Ishikawa (cell line): Measurements from ENCODE around the gene EXOC3L2.

Source experiments
- CEBPB ChIP-seq: IDR thresholded peaks from 2 replicates; pipeline ENCODE4 v1.6.1; 2012
- CREB1 ChIP-seq: IDR thresholded peaks from 2 replicates; pipeline ENCODE4 v1.6.1; 2012; ENCODE audit warnings: low read depth
- EGR1 ChIP-seq: IDR thresholded peaks from 2 replicates; pipeline ENCODE4 v1.6.1; 2012
- EP300 ChIP-seq: IDR thresholded peaks from 2 replicates; pipeline ENCODE4 v1.6.1; 2012; ENCODE audit warnings: borderline replicate concordance
- FOXM1 ChIP-seq: IDR thresholded peaks from 2 replicates; pipeline ENCODE4 v1.6.1; 2012; ENCODE audit warnings: low read depth, borderline replicate concordance
- MAX ChIP-seq: IDR thresholded peaks from 2 replicates; pipeline ENCODE4 v1.6.1; 2012
- NFIC ChIP-seq: IDR thresholded peaks from 2 replicates; pipeline ENCODE4 v1.6.1; 2012
- RAD21 ChIP-seq: IDR thresholded peaks from 2 replicates; pipeline ENCODE4 v1.6.1; 2012; ENCODE audit warnings: low read depth
- TAF1 ChIP-seq: IDR thresholded peaks from 2 replicates; pipeline ENCODE4 v1.6.1; 2012; ENCODE audit warnings: low read depth, mild to moderate bottlenecking
- TCF12 ChIP-seq: IDR thresholded peaks from 2 replicates; pipeline ENCODE4 v1.6.1; 2012; ENCODE audit warnings: low read depth
- TEAD4 ChIP-seq: IDR thresholded peaks from 2 replicates; pipeline ENCODE4 v1.6.1; 2012
- YY1 ChIP-seq: IDR thresholded peaks from 2 replicates; pipeline ENCODE4 v1.6.1; 2012; ENCODE audit warnings: low read depth
- ZBTB7A ChIP-seq: IDR thresholded peaks from 2 replicates; pipeline ENCODE4 v1.6.1; 2012; ENCODE audit warnings: low read depth
- TF ChIP-seq, protein P1 (sequence below): IDR thresholded peaks from 2 replicates; pipeline ENCODE4 v1.6.1; 2012; ENCODE audit warnings: low read depth, mild to moderate bottlenecking
- TF ChIP-seq, protein P2 (sequence below): IDR thresholded peaks from 2 replicates; pipeline ENCODE4 v1.6.1; 2012

EXOC3L2 gene

DNA sequence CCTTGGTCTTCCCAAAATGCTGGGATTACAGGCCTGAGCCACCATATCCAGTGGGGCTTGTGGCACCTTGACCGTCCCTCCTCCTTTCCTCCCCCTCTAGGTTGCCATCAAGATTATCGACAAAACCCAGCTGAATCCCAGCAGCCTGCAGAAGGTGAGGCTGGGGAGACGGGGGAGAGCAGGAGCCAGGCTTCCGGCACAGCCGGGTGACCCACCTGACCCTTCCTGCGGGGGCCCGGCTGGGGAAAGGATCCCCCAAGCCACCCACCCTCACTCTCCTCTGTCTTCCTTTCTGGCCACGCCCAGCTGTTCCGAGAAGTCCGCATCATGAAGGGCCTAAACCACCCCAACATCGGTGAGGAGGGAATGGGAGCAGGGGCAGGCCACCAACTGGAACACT, 17.8 kb upstream of the EXOC3L2 start:
- TF ChIP-seq CREB1 (no peak), FOXM1 (no peak), NFIC (no peak), EP300 (no peak), YY1 (no peak), EGR1 (no peak), CEBPB (no peak), TAF1 (no peak), ZBTB7A (no peak), RAD21 (no peak), TCF12 (no peak), MAX (no peak), TEAD4 (no peak)
- TF ChIP-seq, protein P1, sequence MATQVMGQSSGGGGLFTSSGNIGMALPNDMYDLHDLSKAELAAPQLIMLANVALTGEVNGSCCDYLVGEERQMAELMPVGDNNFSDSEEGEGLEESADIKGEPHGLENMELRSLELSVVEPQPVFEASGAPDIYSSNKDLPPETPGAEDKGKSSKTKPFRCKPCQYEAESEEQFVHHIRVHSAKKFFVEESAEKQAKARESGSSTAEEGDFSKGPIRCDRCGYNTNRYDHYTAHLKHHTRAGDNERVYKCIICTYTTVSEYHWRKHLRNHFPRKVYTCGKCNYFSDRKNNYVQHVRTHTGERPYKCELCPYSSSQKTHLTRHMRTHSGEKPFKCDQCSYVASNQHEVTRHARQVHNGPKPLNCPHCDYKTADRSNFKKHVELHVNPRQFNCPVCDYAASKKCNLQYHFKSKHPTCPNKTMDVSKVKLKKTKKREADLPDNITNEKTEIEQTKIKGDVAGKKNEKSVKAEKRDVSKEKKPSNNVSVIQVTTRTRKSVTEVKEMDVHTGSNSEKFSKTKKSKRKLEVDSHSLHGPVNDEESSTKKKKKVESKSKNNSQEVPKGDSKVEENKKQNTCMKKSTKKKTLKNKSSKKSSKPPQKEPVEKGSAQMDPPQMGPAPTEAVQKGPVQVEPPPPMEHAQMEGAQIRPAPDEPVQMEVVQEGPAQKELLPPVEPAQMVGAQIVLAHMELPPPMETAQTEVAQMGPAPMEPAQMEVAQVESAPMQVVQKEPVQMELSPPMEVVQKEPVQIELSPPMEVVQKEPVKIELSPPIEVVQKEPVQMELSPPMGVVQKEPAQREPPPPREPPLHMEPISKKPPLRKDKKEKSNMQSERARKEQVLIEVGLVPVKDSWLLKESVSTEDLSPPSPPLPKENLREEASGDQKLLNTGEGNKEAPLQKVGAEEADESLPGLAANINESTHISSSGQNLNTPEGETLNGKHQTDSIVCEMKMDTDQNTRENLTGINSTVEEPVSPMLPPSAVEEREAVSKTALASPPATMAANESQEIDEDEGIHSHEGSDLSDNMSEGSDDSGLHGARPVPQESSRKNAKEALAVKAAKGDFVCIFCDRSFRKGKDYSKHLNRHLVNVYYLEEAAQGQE, result no peak
- TF ChIP-seq, protein P2, sequence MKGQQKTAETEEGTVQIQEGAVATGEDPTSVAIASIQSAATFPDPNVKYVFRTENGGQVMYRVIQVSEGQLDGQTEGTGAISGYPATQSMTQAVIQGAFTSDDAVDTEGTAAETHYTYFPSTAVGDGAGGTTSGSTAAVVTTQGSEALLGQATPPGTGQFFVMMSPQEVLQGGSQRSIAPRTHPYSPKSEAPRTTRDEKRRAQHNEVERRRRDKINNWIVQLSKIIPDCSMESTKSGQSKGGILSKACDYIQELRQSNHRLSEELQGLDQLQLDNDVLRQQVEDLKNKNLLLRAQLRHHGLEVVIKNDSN, result no peak

DNA sequence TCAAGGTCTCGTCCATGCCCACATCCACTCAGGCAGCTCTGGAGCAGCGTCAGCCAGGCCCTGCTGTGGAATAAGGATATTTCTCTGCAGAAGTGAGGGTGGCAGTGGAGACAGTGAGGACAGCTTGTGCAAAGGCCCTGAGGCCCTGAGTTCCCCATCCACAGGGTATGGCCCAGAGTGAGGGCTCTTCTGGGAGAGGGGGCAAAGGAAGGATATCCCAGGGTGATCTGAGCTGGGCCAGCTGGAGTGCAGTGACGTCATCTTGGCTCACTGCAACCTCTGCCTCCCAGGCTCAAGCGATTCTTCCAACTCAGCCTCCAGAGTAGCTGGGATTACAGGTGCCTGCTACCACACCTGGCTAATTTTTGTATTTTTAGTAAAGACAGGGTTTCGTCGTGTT, 17.4 kb upstream of the EXOC3L2 start:
- TF ChIP-seq CEBPB (no peak), NFIC (no peak), TCF12 (no peak), TAF1 (no peak), EP300 (no peak), TEAD4 (no peak), FOXM1 (no peak), MAX (no peak), RAD21 (no peak), ZBTB7A (no peak), EGR1 (no peak)
- TF ChIP-seq, protein P2, result no peak
- TF ChIP-seq, protein P1, result no peak

GRCh38 chr19:45258862-45259261, 13.7 kb upstream of the EXOC3L2 start:
- no peak for TF ChIP-seq TCF12
- TF ChIP-seq TEAD4, result no peak
- TF ChIP-seq CREB1, result no peak
- no peak for TF ChIP-seq CEBPB
- no peak for TF ChIP-seq YY1
- no peak for TF ChIP-seq FOXM1
- TF ChIP-seq RAD21, result no peak
- no peak for TF ChIP-seq MAX
- TF ChIP-seq, protein P1, result no peak
- no peak for TF ChIP-seq TAF1
- TF ChIP-seq EGR1, result no peak
- TF ChIP-seq ZBTB7A, result no peak
- no peak for TF ChIP-seq EP300
- TF ChIP-seq NFIC, result no peak
- TF ChIP-seq, protein P2, result no peak

- TF ChIP-seq FOXM1 (no peak), EGR1 (no peak), NFIC (no peak), CREB1 (no peak), TCF12 (no peak), ZBTB7A (no peak), TAF1 (no peak), RAD21 (no peak)
- TF ChIP-seq, protein P2, result no peak
- TF ChIP-seq, protein P1, result no peak
These were observed 11.6 kb upstream of the EXOC3L2 start for GRCh38 chr19:45256836-45257235.
